ENCODE results near the gene GPR82.
A peak's percentile ranks its signal among the peaks of the same experiment; 100 is the strongest.
"Not testable (repeated sequence)": the region's sequence is repeated elsewhere in the genome, so short reads cannot be mapped to it uniquely, and the experiment has no call there.

GPR82 gene, protein sequence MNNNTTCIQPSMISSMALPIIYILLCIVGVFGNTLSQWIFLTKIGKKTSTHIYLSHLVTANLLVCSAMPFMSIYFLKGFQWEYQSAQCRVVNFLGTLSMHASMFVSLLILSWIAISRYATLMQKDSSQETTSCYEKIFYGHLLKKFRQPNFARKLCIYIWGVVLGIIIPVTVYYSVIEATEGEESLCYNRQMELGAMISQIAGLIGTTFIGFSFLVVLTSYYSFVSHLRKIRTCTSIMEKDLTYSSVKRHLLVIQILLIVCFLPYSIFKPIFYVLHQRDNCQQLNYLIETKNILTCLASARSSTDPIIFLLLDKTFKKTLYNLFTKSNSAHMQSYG

DNA sequence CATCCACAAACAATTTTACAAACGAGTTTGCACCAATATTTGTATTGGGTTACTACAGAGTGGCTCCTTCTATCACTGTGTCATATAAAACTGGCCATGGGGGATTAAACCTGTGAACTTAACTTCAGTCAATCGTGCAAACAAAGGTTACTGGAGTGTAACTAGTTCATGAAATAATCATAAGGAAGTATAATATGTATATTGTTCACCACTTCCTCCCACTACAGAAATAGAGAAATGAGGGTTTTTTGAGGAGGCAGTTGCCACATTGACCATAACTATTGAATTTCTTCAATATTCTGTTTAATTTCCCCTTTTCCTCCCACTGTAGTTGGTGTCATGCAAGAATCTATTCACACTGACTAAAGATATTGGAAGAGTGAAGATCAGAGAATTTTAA lies at the start of gene GPR82:
Gene GPR82 (plus strand): TSS at position 356 of the 400 bp plus-strand sequence. CDS start 2,846 bp downstream, outside the sequence.
- DNase-seq, result no peak

DNA sequence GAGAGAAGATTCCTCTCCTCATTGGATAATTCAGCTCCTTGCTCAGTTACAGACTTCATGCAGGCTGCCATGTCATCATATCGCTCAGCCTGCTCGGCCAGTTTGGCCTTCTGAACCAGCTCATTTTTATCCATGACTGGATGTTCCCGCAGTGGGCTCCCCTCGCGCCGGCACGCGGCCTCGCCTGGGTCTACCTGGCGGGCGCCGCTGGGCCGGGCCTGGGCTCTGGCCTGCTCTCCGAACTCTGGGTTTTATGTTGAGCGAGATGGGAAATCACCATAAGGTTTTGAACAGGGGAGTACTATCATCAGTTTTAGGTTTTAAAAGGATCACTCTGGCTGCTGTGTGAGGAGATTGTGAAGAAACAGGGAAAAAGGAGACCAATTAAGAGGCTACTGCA lies 47.6 kb upstream of the GPR82 start:
- DNase-seq, result not testable (repeated sequence)

DNA sequence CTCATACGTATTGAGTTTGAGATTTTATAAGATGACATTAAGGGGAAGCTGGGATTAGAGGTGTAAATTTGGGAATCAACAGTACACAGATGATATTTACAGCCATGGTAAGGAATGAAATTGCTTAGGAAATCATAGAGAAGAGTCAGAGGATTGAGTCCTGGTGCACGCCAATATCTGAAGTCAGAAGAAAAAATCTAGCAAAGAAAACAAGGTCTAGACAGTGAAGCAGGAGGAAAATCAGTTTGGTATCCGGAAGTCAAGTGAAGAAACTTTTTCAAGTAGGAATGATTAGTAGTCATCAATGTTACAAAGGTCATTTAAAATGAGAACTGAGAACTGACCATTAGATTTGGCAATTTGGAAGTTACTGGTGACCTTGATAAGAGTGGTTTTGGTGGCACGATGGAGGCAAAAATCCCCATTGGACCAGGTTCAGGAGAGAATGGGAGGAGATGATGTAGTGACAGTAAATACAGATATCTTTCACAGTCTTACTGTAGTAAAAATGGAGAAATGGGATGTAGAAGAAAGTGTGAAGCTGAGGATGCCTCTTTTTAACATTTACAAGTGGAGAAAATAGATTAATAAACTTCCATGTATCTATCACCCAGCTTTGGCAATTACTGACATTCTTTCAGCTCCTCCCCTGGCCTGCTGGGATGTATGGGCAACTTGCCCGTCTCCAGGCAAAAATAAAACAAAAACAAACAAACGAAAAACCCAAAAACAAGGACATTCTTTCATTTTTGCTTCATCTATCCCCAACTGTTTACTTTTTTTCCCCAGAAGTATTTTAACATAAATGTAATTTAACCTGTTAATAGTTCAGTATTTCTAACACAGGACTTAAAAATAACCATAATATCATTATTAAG lies 46.6 kb upstream of the GPR82 start:
- DNase-seq, result no peak

DNA sequence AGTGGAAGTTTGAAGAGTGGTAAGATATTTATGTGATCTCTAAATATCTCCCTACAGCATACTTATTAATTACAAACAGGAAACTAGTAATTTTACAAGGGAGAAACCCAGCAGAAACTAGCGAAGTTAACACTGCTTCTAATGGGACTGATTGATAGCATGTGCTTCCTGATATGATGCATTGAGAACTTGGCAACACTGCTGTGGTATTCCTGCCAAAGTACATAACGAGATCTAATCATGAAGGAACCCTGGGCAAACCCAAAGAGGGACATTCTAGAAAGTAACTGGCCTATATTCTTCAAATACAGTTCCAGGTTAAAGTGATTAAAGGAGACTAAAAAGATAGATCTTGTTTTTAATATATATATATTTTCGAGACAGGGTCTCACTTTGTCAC lies 39.8 kb upstream of the GPR82 start:
- DNase-seq, result no peak

DNA sequence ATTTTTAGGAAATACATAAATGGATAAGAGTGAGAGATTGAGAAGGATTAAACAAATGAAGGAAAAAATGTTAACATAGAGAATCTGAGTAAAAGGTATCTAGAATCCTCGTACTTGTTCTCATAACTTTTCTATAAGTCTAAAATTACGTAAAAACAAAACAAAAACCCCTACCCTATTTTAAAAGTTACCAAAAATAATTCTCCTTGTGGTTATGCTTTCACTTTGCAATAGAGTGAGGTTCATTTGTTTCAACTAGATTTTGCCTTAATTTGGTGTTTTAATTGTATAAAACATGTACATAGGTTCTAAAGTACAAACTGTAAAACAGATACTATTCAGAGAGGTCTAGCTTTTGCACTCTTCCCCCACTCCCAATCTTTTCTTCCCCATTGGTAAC lies 39.0 kb upstream of the GPR82 start:
- DNase-seq, result no peak

DNA sequence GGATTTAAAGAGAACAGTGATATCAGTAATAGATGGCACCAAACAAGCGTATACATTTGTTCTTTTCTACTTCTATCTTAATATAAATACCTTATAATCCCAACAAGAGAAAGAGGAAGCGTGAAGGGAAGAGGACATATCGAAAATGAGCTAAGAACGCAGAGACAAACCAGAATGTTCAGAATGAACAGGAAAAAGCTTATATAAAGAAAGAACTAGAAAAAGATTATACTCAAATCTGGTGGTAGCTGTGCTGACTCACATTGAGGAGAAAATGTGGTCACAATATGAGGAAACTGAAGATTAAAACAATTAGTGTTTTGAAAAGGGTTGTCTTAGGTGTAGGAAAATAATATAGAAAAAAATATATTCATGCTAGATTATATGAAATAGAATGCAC lies 37.2 kb upstream of the GPR82 start:
- DNase-seq, result no peak

DNA sequence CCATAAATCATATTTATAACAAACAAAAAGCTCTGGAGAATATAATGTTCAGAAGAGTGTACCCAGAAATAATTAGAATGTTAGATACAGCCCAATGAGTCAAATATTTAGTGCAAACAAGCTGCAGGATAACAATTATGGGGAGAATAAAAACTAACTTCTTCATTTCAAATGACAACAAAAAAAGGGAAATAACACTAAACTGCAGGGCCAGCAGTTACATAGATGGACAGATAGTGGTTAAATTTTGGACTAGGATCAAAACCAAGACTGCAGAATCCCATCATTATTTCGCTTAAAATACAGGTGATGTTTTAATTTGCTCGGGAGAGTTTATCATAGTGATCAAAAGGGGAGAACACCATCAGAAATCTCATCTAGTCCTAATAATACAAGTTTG lies 35.8 kb upstream of the GPR82 start:
- DNase-seq, result no peak

DNA sequence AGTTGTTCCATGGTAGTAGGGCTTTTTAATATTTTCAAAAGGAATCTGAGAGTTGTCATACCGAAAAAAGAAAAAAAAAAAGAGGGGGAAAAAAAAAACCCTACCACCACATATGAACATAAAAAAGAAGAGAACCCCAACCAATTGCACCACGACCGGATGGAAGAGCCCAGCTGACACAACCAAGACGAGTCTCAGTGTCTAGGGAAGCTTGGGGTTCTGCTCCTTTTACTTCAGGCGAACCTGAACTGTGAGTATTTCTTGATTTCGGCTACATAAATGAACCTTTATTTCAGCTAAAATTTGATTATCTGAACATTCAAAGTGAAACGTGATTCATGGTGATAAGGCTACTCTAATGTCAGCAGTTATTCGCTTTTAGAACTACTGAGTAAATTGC lies 35.1 kb upstream of the GPR82 start, which contains the start of gene GPR34:
Gene GPR34 (plus strand): TSS at position 139 of the 400 bp plus-strand sequence. CDS start 6,661 bp downstream, outside the sequence.
- DNase-seq, result peak in 4 of 56 donors; percentile 0 to 22 (median 1)

DNA sequence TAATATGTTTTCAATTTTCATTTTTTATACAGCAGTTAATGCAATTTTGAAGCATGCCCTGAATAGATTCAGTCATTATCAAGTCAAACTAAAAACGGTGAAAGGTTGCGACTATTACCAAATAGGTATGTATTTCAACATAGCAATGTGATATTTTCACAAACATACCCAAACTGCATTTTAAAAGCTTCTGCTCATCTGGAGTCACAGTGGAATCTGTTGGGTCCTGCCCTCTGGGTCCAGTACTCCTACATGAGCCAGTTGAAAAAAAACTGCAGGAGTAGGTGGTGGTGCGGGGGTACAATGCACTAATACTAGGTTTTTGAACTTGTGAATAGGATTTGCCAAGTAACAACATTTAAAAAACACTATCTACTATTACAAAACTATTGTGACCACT lies 34.3 kb upstream of the GPR82 start:
- no peak for DNase-seq

DNA sequence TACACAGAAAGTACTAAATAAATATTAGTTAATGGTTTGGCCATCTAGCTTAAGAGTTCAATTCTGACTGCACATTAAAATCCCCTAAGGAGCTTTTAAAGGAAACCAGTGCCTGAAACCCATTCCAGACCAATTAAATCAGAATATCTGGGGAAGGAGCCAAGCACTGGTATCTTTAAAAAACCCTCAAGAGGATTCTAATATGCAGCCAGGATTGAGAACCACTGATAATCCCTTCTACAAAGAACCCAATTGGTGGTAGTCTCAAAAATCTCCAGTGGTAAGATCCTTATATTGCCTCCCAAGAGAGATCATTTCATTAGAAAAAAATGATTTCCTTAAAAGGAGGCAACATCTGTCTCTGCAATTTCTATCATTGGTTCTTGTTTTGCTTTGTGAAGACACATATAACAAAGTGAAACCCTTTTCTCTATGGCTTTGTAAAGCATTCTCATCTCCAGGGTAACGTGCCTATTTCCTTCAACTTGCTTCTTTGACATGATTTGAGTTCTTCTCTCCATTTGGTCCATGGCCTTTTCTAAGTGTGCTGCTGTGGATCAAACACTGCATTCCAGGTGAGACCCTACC lies 31.7 kb upstream of the GPR82 start:
- DNase-seq, result no peak

DNA sequence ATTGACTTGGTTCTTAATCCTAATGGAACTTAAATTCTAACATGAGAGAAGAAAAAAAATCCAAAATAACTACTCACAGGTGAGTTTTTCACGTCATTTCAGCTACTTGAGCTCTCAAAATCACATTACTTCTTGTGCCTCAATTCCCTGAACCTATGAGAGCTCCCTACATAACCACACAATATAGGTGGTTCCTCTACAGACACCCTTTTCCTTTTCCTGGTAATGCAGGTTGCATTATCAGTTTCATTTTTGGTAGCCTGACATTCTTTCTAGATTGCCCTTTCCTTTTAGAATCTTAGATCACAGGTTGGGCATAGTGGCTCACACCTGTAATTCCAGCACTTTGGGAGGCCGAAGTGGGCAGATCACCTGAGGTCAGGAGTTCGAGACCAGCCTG lies 31.0 kb upstream of the GPR82 start:
- no peak for DNase-seq

DNA sequence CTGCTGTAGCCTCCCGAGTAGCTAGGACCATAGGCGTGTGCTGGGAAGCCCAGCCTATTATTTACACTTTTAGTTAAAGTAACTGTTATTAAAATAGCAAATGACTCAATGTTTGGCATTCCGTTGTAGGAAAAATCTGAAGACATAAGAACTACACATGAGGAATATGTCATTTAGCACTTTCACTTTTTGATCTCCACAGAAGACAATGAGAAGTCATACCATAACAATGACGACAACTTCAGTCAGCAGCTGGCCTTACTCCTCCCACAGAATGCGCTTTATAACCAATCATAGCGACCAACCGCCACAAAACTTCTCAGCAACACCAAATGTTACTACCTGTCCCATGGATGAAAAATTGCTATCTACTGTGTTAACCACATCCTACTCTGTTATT lies 28.6 kb upstream of the GPR82 start:
- no peak for DNase-seq

DNA sequence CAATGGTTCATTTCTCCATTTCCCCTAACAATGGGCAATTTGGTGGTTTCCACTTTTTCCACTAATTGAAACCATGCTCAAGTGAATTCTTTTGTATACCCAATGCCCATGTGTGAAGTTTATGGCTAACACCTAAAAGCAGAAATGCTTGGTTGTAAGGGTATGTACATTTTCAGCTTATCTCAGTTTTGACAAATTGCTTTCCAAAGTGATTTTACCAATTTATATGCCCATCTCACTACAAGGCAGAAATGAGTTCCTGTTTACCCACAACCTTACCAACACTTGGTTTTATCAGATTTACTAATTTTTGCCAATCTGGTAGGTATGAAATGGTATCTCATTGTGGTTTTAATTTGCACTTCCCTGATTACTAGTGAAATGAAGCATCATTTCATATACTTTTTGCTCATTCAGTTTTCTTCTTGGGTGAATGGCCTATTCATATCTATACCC lies 20.4 kb upstream of the GPR82 start:
- no peak for DNase-seq

DNA sequence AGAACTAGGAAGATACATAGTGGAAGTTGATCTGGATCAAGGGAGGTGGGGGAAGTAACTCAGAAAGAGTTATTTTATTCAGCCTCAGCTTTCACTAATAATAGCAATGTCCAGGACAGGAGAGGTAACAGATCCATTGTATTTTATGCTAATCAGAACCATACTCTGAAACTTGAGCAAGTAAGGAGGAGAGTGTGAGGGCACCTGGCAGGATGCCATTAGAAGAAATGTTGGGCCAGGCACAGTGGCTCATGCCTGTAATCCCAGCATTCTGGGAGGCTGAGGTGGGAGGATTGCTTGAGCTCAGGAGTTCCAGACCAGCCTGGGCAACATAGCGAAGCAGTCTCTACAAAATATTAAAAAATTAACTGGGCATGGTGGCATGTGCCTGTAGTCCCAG lies 18.9 kb upstream of the GPR82 start:
- DNase-seq, result no peak

DNA sequence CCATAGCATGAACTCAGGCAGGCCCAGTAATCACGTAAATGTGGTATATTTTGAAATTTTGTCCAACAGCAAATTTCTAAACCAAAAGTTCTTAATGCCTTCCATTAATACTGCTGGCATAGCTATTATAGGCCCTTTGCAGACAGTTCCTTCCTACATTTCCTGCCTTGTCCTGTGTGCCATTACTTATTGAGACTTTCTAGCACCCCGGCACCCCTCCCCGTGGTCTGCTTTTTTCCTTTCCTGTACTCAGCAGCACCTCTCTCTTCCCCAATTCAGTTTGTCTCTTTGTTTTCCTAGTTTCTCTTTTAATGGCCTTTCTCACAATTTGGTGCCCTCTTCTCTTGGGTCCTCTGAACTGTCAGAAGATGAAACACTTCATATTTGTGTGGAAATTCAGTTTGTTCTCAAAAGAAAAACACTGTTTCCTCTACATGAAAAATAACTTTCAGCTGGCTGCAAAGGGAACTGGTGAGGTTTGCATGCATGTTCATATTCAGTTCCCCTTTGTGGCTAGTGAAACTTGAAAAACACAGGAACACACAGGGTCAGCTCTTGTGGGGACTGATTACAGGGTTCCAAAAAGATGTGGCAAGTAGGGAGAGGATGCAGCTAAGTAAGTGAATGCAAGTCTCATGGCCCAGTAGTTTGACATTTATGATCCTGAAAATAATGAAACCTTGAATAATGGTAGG lies 18.2 kb upstream of the GPR82 start:
- peak in 3 of 56 donors; percentile 9 to 19 (median 18) for DNase-seq

DNA sequence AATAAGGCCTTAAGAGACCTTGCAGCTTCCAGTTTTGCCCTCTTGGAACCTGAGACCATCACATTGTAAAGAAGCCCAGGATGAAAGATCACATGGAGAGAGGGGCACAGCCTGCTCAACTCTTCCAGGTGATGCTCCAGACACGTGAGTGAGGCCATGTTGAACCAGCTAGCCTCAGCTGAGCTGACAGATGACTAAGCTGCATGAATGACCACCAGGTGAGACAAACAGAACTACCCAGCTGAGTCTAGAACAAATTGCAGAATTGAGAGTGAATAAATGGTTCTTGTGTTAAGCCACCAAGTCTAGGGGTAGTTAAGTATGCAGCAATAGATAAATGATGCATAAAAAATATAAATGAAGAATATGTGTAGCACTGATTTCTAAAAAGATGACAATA lies 16.8 kb upstream of the GPR82 start:
- no peak for DNase-seq

DNA sequence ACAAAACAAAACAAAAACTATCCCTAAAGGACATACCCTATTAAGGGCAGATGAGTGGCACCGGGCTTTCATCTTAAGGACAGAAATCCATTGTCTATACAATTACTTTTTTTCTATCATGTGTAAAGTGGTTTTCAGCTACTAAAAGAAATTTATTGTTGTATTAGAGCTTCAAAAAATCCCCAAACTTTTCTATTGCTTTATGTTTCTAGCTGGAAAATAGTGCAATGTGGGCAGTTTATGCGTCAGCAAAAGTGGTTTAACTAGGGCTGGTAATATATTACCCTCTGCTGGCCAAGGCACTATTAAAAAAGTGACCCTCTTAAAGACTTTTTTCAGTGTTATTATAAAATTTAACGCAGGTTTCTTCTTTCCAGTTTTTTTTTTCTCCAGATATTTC lies 15.5 kb upstream of the GPR82 start:
- DNase-seq, result no peak

DNA sequence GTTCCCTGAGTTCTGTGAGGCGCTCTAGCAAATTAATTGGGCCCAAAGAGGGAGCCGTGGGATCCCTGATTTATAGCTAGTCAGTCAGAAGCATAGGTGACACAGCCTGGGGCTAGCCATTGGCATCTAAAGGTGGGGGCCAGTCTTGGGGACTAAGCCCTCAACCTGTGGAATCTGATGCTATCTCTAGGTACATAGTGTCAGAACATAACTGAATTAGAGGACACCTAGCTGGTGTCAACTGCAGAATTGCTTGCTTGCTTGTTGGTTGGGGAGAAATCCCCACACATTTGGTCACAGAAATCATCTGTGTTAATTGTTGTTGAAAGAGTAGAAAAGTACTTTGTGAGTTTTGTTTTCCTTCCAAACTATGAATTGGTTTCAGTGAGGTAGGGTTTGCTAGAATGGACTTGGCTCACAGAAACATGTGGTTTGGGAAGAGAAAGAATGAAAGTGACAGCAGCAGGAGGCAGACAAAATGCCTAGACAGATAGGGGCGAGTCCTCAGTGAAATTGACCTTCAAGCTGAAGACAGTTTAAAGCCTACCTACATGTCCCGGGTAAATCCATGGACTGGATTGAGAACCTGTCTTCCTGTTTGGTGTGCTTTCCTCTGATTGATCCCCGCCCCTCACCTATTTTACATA lies 12.8 kb upstream of the GPR82 start:
- DNase-seq, result no peak

DNA sequence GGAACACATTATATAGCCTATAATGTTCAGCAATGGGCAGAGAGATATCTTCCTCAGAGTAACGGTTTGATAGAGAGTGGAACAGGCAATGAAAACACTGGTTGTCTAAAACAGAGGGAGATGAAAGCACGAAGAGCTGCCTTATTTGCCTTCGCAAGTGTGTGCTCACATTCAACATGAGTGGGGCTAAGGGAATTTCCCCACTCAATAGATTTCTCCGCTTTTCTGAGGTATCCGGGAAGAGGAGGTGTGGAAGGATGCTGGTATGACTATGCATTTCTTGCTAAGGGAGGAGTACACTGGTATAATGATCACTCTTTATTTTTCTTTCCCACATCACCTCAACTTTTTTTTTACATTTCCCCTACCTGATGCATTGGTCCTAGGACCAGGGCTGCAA lies 7.8 kb upstream of the GPR82 start:
- DNase-seq, result no peak

DNA sequence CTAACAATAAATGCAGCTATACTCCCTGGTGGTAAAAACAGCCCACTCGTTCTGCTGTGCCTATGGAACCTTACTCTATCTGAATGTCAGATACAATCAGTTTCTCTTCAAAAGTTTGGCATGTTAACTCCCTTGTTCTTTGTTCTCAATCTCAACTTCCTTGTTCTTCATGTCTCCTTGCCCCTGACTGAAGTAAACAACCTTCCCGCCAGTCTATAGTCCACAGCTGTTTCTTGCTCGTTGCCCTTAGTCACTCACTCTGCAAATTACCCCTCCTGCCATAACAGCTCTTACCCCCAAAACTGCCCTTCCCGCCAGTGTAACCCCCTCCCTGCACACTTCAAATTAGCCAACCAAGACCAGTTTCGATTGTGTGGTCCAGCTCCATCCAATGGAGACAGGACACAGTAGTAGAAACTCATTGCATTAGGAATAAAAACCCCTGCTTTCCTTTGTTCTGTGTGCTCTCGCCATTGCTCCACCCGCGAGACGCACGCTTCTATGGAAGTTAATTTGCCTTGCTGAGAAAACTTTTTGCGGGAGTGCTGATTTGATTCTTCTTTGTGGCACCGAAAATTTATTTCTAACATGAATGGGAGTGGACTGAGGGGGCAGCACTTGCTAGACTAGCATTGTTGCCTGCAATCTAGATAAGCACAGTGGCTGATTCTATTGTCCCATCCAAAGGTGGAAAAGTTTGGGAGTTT lies 7.1 kb upstream of the GPR82 start:
- no peak for DNase-seq

Data from amygdala (tissue), 56 donors.